Adrenal gland (tissue), 12 donors: ENCODE results near the gene LSM14A. TPM values are rescaled to one million over a fixed set of nuclear protein-coding genes. Genes with fewer than 3 reads are reported as not detected.

Experiments
- DNase-seq, 7 donors: peaks; one replicate each; pipeline ENCODE4 v3.0.0-alpha.2; 2019 to 2020
- H3K27ac ChIP-seq, 5 donors: fragments of 200-600 bp; sonication (generic) in 4 of 5; 1 replicate in 3 of 5; 2 replicates in 2 of 5; pipeline versions ENCODE4 v1.5.1 to v1.8.0; 2016 to 2020; ENCODE audit warnings: mild to moderate bottlenecking in 1 of 5
- H3K27me3 ChIP-seq: fragments of 200-600 bp; 2 replicates; pipeline ENCODE4 v1.8.0; 2021
- H3K36me3 ChIP-seq, 2 donors: fragments of 200-600 bp; replicated peaks in 1 of 2; 1 replicate in 1 of 2; 2 replicates in 1 of 2; pipeline versions ENCODE4 v1.5.1 to v1.8.0; 2018 to 2022
- H3K4me1 ChIP-seq, 2 donors: fragments of 200-600 bp; replicated peaks in 1 of 2; 1 replicate in 1 of 2; 2 replicates in 1 of 2; pipeline versions ENCODE4 v1.5.1 to v1.8.0; 2018 to 2021
- H3K4me3 ChIP-seq, 4 donors: fragments of 200-600 bp; sonication (generic) in 3 of 4; one replicate each; pipeline ENCODE4 v1.5.1; 2016 to 2018
- H3K9me3 ChIP-seq, 3 donors: fragments of 200-600 bp; sonication (generic) in 1 of 3; replicated peaks in 1 of 3; 1 replicate in 2 of 3; 2 replicates in 1 of 3; pipeline versions ENCODE4 v1.5.1 to v1.8.0; 2016 to 2021
- CTCF ChIP-seq, 6 experiments: fragments of 450-650 bp in 4 of 6; fragments of 200-600 bp in 2 of 6; sonication (generic) in 1 of 6; IDR thresholded peaks; 1 replicate in 5 of 6; 2 replicates in 1 of 6; pipeline versions ENCODE4 v1.5.1 to v1.8.0; 2016 to 2021; ENCODE audit warnings: antibody characterized with exemption in 6 of 6, mild to moderate bottlenecking in 2 of 6, moderate library complexity in 1 of 6
- POLR2A ChIP-seq, 2 donors: fragments of 450-650 bp; IDR thresholded peaks; one replicate each; pipeline ENCODE4 v1.6.1; 2017; ENCODE audit warnings: antibody characterized with exemption in 2 of 2, mild to moderate bottlenecking in 2 of 2, moderate library complexity in 1 of 2
- WGBS, 4 donors: extraction: QIAGEN DNeasy Blood & Tissue Kit in 2 of 4; methylation state at CpG; one replicate each; pipeline versions ENCODE4 v1.1.5 to v1.1.7; 2013 to 2017; 5-methylcytosine and 5-hydroxymethylcytosine counted together
- intact Hi-C, 2 donors: fragments of 100-400 bp; cut with DNase I; formaldehyde crosslinking; loops; one replicate each; pipeline versions ENCODE4 v1.14.1 to v1.15.0; 2022 to 2023
- polyA plus RNA-seq, 3 donors: library from polyadenylated mRNA; stranded (reverse); fragments of 200-250 nt in 2 of 3; fragments of 350-450 nt in 1 of 3; fragmentation: Illumina TruSeq in 1 of 3; extraction: RNeasy Lipid Tissue Mini Kit (QIAGEN cat#74804) in 1 of 3; gene quantifications; one replicate each; pipeline ENCODE4 v1.2.3, GENCODE V29; 2013 to 2014
- total RNA-seq, 9 donors: library from RNA; depleted of rRNA in 4 of 9; stranded (reverse); fragments of >200 nt in 4 of 9; fragments of 120-200 nt in 1 of 9; fragmentation: NEBNext Ultra II Directional in 1 of 9; extraction: Animal tissue kit (Norgen Biotek cat#: 25700) in 1 of 9; gene quantifications; one replicate each; pipeline versions ENCODE4 v1.1.0 to v1.2.4, GENCODE V29; 2013 to 2023
- donor health status: healthy with polysubstance abuse.
- donor health status: Bipolar disorder and iron deficiency.
- donor health status: DM: yes; HTN: yes; CAD: no.
- donor health status: DM: no; HTN: no; CAD: no.
- donor health status: DM: no; HTN: no; CAD: no.
- donor health status: DM: yes; HTN: yes; CAD: no.

Gene LSM14A
- total and polyA plus RNA-seq, 12 donors = 44.5 to 130 (median 84.6) TPM

- H3K4me1 ChIP-seq = peaks cover 0 to 25% of the 10 kb centered on the region in 2 donors
- no peak for TF ChIP-seq CTCF (IDR thresholded peaks at IDR 0.05)
- TF ChIP-seq POLR2A (IDR thresholded peaks at IDR 0.05) = no peak
- no peak overlapping the region for H3K4me3 ChIP-seq
- 90 to 96% (median 93%) methylated on average over 4 of the region's 4 CpGs for WGBS, 4 donors
- no peak overlapping the region for H3K27ac ChIP-seq
- H3K27me3 ChIP-seq = no peaks in the 10 kb centered on the region
- no peaks in the 10 kb centered on the region for H3K9me3 ChIP-seq
- intact Hi-C loops = no loop called here
- H3K36me3 ChIP-seq = no peaks in the 10 kb centered on the region
- peak in 1 of 7 donors; percentile 36 for DNase-seq
These were observed 106.5 kb downstream of the LSM14A start for GRCh38 chr19:34278783-34279182.

Other genes starting within 250 kb of the LSM14A start
- 10 to 100 TPM in 8 of 9 donors, 1 to 10 TPM in 1; 5.1 to 20.9 (median 14.3) TPM for gene GARRE1, start 82.0 kb downstream of the LSM14A start, total RNA-seq
- gene GARRE1, start 82.0 kb downstream of the LSM14A start, polyA plus RNA-seq = 10 to 100 TPM in 2 of 3 donors, 1 to 10 TPM in 1; 7.5 to 13.2 (median 10.5) TPM
- gene GPI, start 192.7 kb downstream of the LSM14A start, total RNA-seq = 100 to 1,000 TPM in 8 of 9 donors, 10 to 100 TPM in 1; 81.7 to 680 (median 486) TPM
- gene GPI, start 192.7 kb downstream of the LSM14A start, polyA plus RNA-seq = 100 to 1,000 TPM; 214 to 335 (median 255) TPM
- gene PDCD2L, start 231.9 kb downstream of the LSM14A start, total RNA-seq = 10 to 100 TPM in 6 of 9 donors, 1 to 10 TPM in 3; 7.6 to 26.1 (median 11.7) TPM
- gene PDCD2L, start 231.9 kb downstream of the LSM14A start, polyA plus RNA-seq = 10 to 100 TPM; 12.7 to 13.2 (median 13.0) TPM